Nephron progenitor cell (in vitro differentiated cells): ENCODE results near the gene HS3ST4.

Experiments
- DNase-seq: peaks from one replicate; pipeline ENCODE4 v3.0.0; 2021
- H3K27ac Mint-ChIP-seq: 2 replicates; pipeline ENCODE4 v1.8.0; 2021; ENCODE audit warnings: mild to moderate bottlenecking, moderate library complexity, mixed read lengths
- H3K27me3 Mint-ChIP-seq: 2 replicates; pipeline ENCODE4 v1.8.0; 2021; ENCODE audit warnings: mild to moderate bottlenecking, low read depth, mixed read lengths; ENCODE audit not compliant: poor library complexity
- H3K36me3 Mint-ChIP-seq: 2 replicates; pipeline ENCODE4 v1.8.0; 2021; ENCODE audit warnings: low read depth, mixed read lengths
- H3K4me1 Mint-ChIP-seq: 2 replicates; pipeline ENCODE4 v1.8.0; 2021; ENCODE audit warnings: mixed read lengths
- H3K4me3 Mint-ChIP-seq: 2 replicates; pipeline ENCODE4 v1.8.0; 2021; ENCODE audit warnings: mild to moderate bottlenecking, moderate library complexity, mixed read lengths
- H3K9me3 Mint-ChIP-seq: 2 replicates; pipeline ENCODE4 v1.8.0; 2021; ENCODE audit warnings: mild to moderate bottlenecking, moderate library complexity, mixed read lengths
- TF ChIP-seq, protein P1 (sequence below): fragments of 200-600 bp; sonication (generic); IDR thresholded peaks from 2 replicates; pipeline ENCODE4 v1.5.0; 2021; ENCODE audit warnings: antibody characterized with exemption

The HS3ST4 gene

DNA sequence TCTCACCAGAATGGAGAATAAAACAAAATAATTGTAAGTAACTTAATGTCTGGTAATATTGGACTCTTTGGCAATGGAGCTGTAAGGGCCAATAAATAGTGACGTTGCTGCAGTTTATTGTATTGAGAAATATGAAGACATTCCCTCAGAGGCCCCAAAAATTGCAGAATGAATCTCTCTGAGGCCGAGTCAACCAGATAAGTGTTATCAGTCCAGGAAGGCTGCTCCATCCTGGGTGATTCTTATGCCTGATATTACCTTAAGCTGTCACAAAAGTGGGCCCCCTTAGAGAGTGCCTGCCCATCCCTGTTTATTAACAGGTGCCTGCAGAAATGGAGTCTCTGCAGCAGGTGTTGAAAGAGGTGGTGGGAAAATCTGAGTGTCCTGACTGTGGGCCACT is 219.2 kb downstream of the HS3ST4 start:
- H3K4me1 Mint-ChIP-seq: peaks cover 12% of the 10 kb centered on the region

DNA sequence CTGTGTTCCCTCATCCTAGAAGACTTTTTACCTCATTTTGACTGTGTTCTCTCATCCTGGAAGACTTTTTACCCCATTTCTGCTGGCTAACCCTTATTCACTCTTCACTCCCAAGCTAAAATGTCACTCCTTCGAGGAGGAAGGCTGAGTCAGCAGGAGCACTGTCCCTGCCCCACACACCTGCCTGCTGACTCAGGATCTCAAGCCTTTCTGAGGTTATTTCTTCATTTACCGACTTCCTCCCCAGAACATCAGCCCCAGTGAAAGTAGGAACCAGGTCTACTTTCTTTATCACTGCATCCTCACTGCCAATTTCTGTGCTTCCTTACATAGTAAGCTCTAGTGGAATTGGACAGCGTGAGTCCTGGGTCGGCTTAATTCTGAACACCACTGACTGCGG is 220.6 kb downstream of the HS3ST4 start:
- no peaks in the 10 kb centered on the region for H3K9me3 Mint-ChIP-seq
- H3K4me3 Mint-ChIP-seq: no peak overlapping the region
- peaks cover 20% of the 10 kb centered on the region for H3K4me1 Mint-ChIP-seq
- no peaks in the 10 kb centered on the region for H3K36me3 Mint-ChIP-seq
- TF ChIP-seq, protein P1, sequence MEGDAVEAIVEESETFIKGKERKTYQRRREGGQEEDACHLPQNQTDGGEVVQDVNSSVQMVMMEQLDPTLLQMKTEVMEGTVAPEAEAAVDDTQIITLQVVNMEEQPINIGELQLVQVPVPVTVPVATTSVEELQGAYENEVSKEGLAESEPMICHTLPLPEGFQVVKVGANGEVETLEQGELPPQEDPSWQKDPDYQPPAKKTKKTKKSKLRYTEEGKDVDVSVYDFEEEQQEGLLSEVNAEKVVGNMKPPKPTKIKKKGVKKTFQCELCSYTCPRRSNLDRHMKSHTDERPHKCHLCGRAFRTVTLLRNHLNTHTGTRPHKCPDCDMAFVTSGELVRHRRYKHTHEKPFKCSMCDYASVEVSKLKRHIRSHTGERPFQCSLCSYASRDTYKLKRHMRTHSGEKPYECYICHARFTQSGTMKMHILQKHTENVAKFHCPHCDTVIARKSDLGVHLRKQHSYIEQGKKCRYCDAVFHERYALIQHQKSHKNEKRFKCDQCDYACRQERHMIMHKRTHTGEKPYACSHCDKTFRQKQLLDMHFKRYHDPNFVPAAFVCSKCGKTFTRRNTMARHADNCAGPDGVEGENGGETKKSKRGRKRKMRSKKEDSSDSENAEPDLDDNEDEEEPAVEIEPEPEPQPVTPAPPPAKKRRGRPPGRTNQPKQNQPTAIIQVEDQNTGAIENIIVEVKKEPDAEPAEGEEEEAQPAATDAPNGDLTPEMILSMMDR: no peak
- H3K27me3 Mint-ChIP-seq: peaks cover 6% of the 10 kb centered on the region
- DNase-seq: no peak
- no peak overlapping the region for H3K27ac Mint-ChIP-seq

More for the DNA sequence above, 219.2 kb downstream of the HS3ST4 start:
- TF ChIP-seq, protein P1: no peak
- peaks cover 6% of the 10 kb centered on the region for H3K27me3 Mint-ChIP-seq
- no peak for DNase-seq
- no peak overlapping the region for H3K27ac Mint-ChIP-seq
- no peaks in the 10 kb centered on the region for H3K36me3 Mint-ChIP-seq
- no peak overlapping the region for H3K4me3 Mint-ChIP-seq
- H3K9me3 Mint-ChIP-seq: no peaks in the 10 kb centered on the region

DNA sequence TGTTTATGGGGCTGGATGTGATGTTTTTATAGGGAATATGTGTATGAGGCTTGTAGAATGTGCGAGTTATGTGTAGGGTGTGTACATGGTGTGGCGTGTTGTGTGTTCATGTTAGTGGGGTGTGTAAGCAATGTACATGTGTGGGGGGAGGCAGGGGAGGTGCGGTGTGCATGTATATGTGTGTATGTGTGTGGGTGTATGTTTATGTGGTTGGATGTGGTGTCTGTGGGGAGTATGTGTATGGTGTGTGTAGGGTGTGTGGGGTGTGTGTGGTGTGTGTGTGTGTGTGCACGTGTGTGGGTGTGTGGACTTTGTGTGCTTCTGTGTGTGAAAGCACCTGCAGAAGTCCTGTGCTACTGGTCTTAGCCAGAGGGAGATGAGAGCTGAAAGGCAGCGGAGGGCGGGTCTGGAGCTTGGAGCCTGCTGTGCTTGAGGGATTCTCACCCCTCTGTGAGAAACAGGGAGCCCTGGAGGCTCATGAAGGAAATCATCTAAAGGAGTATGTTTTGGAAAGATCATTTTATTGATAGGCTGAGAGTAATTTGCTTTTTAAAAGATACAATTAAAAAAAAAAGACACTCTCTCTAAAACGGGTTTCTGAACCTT is 222.7 kb downstream of the HS3ST4 start:
- peak; percentile 10 for DNase-seq
- Mint-ChIP-seq H3K27me3 (peaks cover 3% of the 10 kb centered on the region), H3K4me3 (no peak overlapping the region), H3K27ac (no peak overlapping the region), H3K4me1 (peaks cover 14% of the 10 kb centered on the region), H3K36me3 (no peaks in the 10 kb centered on the region), H3K9me3 (no peaks in the 10 kb centered on the region)
- TF ChIP-seq, protein P1: no peak

DNA sequence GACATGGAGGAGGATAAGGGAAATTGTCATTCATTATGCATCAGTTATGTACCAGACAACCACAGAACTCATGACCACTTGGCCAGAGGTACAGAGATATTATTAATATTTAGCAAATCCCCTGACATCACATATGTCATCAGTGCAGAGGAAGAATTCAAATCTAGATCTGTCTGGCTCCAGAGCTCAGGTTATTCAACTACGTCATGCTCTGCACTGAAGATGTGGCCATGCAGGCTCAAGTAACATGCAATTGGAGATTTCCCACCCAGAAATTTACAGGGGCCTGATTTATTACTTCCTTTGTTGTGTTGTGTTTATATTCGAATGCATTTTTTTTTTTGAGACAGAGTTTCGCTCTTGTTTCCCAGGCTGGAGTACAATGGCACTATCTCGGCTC is 224.3 kb downstream of the HS3ST4 start:
- peak overlapping the region; percentile 29 for H3K4me3 Mint-ChIP-seq

DNA sequence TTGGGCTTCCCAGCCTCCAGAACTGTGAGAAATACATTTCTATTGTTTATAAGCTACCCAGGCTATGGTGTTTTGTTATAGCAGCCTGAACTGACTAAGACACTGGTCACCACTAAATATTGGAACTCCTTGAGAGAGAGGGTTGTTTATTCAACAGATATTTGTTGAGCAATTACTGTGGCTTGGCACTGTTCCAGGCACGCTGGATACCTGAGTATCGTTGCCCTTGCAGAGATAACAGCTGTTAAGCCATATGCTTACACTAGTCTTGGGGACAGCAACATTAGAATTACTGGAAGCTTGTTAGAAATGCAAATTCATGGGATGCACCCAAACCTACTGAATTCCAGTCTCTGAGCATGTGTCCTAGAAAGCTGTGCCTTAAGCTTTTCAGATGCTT is 230.7 kb downstream of the HS3ST4 start:
- no peak overlapping the region for H3K4me3 Mint-ChIP-seq
- no peak for DNase-seq
- H3K9me3 Mint-ChIP-seq: no peaks in the 10 kb centered on the region
- no peaks in the 10 kb centered on the region for H3K36me3 Mint-ChIP-seq
- H3K4me1 Mint-ChIP-seq: peaks cover 72% of the 10 kb centered on the region
- H3K27me3 Mint-ChIP-seq: no peaks in the 10 kb centered on the region
- H3K27ac Mint-ChIP-seq: no peak overlapping the region
- TF ChIP-seq, protein P1: no peak

More for the DNA sequence above, 224.3 kb downstream of the HS3ST4 start:
- TF ChIP-seq, protein P1: no peak
- DNase-seq: peak; percentile 25
- Mint-ChIP-seq H3K36me3 (no peaks in the 10 kb centered on the region), H3K9me3 (no peaks in the 10 kb centered on the region), H3K27ac (peak overlapping the region; percentile 80), H3K4me1 (peaks cover 29% of the 10 kb centered on the region), H3K27me3 (peaks cover 3% of the 10 kb centered on the region)

DNA sequence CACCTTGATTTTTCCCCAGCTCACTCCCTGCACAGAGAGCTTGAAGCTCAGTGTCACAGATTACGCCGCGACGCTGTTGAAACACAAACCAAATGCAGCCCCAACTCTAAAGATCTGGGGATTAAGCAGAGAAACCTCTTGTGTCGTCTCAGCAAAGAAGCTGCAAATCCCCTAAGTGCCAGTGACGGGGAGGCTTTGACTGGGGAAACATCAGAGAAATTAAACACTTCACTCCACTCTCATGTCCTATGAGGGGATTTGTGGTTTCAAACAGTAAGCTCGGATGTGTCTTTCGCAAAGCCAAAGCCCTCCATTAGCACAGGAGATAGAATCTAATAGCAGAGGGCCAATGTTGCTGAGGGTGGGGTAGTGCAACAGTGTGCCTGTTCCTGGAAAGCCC is 233.7 kb downstream of the HS3ST4 start:
- Mint-ChIP-seq H3K27me3 (no peaks in the 10 kb centered on the region), H3K4me3 (no peak overlapping the region), H3K9me3 (peaks cover 6% of the 10 kb centered on the region), H3K27ac (peak overlapping the region; percentile 96), H3K36me3 (peaks cover 4% of the 10 kb centered on the region), H3K4me1 (peaks cover 61% of the 10 kb centered on the region)
- TF ChIP-seq, protein P1: no peak
- DNase-seq: no peak
